NCI-H69 (cell line): ENCODE measurements around the gene BACE2.

Source experiments
- DNase-seq: peaks from one replicate; lab custom pipeline; 2025; lab: John Stamatoyannopoulos, UW

BACE2 gene

DNA sequence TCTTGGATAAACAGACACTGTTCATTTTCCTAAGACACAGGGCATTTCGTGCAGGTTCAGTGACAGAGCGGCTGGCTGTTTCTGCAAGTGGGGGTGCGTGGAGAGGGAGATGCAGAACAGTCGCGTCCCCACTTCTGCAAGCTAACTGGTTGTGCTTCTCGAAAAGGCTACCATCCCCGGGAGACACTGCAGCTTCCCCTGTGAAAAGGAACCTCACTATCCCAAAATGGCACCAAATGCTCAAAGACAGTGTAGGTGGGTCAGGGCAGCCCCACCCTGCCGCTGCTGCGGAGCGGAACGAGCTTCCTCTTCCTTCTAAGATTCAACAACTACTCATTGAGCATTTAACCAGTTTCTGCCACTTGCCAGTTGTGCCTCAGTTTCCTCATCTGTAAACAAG, 19.2 kb upstream of the BACE2 start:
- no peak for DNase-seq

DNA sequence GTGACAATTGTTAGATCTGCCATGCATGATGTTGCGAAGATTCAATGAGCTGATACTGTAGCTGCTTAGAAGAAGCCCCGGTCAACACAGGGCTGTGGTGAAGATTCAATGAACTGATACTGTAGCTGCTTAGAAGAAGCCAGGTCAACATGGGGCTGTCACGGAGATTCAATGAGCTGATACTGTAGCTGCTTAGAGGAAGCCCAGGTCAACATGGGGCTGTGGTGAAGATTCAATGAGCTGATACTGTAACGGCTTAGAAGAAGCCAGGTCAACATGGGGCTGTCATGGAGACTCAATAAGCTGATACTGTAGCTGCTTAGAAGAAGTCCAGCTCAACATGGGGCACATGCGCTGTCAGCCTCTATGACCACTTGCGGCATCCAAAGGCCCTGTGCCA, 18.8 kb upstream of the BACE2 start:
- no peak for DNase-seq

DNA sequence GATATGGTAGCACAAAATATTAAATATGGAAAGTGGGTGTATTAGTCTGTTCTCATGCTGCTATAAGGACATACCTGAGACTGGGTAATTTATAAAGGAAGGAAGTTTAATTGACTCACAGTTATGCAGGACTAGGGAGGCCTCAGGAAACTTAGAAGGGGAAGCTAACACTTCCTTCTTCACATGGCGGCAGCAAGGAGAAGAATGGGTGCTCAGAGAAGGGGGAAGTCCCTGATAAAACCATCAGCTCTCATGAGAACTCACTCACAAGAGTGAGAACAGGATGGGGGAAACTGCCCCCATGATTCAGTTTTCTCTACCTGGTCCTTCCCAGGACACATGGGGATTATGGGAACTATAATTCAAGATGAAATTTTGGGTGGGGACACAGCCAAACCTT, 15.8 kb upstream of the BACE2 start:
- DNase-seq, result no peak

DNA sequence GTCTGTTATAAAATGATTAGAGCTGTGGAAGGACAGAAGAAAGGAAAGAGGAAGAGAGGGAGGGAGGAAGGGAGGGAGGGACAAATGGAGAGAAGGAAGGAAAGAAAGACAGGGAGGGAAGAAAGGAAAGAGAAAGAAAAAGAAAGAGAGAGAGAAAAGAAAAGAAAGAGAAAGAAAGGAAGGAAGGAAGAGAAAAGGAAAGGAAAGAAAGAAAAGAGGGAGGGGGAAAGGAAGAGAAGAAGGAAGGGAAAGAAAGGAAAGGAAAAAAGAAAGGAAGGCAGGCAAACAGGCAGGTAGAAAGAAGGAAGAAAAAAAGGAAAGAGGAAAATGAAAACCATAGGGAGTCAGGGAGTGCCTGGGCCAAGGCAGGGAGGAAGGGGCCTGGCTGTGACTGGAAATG, 14.5 kb upstream of the BACE2 start:
- DNase-seq, result no peak

DNA sequence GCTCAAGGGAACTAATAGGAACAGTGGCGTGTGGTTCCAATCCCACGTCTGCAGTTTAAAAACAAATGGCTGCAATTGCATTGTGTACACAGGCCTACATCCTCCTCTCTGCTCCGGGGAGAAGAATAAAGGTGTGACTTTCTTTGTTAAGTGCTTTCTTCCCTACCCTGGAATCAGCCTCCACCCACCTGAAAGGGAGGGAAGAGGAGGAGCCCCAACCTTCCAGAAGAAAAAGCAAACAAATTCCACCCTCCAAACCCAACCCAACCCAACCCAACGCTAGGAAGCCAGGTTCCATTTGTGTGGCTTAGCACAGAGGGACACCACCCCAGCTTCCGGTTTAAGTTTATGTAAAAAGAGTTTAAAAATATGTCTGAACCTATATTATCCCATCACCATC, 11.8 kb upstream of the BACE2 start:
- peak; percentile 32 for DNase-seq

DNA sequence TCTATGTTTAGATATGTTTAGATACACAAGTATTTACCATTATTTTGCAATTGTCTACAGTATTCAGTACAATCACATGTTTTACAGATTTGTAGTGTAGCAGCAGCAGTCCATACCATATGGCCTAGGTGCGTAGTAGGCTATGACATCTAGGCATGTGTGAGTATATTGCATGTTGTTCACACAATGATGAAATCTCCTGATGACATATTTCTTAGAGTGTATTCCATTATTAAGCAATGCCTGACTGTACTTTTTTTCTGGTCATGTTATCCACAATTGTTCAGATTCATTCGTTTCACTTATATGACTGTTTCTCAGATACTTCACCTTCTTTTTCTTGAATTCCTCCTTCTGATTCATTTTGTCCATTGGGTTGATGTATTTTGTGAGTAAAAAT, 9.9 kb upstream of the BACE2 start:
- DNase-seq, result no peak

DNA sequence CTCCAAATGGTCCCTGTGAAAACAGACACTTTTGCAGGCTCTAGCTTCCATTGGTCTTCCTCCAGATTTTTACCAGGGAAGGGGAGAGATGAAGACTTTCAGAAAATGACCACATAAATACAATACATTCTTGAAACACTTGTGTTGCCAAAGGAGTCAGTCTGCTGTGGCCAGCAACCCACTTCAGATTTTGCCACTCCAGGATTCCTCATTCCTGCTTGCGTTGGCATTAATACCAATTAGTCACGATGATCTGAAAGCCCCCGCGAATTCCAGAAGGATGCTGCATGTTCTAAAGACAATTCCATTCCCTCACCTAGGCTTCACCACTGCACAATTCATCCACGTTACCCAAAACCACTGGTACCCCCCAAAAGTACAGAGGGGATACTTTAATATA, 7.9 kb upstream of the BACE2 start:
- no peak for DNase-seq

DNA sequence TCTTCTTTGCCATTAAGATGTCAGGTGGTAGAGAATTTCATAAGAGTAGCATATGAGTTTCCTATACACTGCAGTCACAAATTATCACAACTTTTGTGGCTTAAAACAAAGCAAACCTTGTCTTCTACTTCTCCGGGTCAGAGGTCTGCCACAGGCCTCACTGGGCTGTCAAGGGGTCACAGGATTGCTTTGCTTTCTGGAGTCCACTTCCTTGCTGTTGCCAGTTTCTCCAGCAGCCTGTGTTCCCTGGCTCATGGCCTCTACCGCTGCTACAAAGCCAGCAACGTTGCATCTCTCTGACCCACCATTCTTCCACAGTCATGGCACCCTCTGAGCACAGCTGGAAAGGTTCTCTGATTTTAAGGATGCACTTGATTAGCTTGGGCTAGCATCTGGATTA, 6.5 kb upstream of the BACE2 start:
- no peak for DNase-seq

DNA sequence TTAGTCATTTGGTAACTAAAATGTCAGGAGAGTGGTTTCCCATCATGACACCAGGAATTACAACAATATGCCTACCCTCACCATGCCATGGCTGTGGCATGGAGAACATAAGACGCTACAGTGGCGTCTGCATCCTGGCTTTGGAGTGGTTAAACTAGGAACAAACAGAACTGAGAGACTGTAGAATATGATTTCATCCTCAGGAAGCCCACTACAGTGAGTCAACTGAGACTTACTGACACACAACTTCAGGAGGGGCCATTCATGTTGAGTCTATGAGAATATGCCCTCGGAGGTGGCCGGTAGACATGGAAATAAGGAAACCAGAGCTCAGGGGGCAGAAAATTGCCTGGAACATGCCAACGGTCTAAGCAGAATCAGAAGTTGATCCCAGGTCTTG, 5.9 kb upstream of the BACE2 start:
- no peak for DNase-seq

DNA sequence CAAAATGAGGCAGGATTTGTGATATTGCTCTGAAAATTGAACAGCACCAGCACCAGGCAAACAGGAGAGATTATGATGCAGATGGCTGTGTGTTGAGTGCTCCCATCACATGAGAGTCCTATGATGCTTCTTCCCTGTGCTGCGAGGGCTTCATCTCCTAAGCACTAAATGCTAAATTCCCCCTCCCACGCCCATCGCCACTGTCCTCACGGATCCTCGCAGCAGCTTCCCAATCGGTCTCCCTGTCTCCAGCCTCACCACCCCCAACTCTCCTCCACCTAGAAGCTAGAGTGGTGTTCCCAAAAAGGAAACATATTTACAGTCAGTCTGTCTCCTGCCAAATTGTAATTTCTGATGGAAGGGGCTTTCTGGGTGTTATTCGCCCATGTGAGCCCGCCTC, 4.9 kb upstream of the BACE2 start:
- no peak for DNase-seq

DNA sequence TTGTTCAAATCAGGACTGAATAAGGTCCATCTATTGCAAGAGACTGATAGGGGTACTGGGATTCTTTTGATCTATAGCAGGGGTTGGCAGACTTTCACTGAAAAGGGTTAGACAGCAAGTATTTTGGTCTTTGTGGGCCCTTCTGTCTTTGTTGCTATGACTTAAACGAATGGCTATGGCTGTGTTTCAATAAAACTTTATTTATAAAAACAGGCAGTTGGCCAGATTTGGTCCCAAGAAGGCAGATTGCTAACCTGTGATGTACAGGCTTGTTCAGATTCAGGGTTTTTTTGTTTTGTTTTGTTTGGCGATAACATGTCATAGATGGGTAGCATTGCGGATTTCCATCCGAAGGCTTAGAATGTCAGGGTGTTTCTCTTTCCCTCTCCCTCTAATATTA, 3.9 kb upstream of the BACE2 start:
- DNase-seq, result no peak

DNA sequence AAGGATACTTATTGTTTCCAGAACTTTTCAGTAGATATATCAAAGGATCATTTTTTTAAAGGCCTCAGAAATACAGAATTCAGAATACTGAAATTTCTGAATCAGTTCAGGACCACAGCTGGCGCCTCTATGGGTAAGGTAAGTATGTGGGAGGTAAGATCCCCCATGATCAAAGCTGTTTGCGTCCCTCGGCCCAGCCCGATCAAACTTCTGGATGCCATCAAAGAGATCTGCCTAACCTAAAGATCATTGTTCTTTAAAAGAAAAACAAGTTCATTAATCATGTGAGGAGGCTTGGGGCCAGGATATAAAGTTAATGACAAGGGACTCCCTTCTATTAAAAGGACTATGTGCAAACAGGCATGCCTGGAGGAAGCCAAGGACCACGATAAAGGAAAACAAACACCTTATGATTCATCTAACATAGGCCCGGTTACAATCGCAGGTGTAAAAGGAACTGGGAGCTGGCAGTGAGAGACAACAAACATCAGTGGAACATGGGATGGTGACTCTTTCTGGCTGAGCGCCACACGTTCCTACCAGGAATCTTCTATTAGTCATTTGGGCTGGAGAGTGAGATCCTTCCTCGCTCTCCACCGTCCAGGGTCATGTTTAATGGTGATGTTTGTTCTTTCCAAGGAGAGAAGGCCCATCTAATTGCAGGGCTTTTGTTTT, 2.8 kb upstream of the BACE2 start:
- DNase-seq, result peak; percentile 79

DNA sequence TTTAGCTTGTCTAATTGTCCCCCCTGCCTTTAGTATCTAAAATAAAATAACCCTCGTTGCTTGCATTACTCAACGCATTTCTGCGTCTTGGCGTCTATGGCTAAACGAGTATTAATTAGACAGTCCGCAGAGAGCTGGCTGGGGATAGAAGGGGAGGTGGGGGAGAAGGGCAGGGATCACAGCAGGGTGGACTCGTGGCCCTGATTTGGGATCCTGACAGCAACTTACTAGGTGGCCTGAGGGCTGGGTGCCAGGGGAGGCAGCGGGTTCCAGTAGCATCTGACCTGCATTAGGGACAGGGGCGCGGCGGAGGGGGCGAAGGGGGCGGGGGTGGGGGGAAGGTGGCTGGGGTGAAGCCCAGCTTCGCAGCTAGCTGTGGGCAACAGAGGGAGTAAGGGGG, 1.1 kb upstream of the BACE2 start:
- peak; percentile 55 for DNase-seq

DNA sequence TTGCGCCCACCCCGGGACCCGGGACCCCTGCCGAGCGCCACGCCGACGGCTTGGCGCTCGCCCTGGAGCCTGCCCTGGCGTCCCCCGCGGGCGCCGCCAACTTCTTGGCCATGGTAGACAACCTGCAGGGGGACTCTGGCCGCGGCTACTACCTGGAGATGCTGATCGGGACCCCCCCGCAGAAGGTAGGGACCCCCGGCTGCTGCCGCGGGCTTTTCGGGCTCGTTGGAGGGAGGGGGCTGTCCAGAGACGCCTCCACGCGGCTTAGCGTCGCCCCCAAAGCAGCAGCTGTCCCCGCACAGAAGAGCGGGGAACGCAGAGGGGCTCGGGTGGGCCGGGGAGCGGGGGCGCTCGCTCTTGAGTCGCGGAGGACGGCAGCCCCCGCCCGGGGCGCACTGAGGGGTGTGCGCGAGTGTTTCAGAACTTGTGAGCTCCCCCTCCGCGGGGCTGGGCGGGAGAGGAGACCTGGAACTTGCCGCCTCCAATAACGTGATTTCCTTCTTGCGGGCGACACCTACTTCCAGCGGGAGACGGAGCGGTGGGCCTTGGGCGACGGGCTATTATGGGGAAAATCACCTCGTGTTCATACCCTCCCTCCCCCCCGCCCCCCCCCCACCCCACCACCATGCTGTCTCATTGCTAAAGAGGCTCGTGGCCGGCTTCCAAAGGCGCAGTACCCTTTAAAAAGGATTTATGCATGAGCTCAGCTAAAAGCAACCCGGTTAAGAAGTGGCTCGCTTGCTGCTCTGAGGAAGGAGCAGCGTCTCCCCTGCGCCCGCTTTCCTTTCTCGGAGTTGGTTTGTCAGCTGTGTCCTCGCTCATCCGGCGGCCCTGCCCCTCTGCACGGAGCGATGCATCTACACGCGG, 664 bp downstream of the BACE2 start:
- peak; percentile 84 for DNase-seq

DNA sequence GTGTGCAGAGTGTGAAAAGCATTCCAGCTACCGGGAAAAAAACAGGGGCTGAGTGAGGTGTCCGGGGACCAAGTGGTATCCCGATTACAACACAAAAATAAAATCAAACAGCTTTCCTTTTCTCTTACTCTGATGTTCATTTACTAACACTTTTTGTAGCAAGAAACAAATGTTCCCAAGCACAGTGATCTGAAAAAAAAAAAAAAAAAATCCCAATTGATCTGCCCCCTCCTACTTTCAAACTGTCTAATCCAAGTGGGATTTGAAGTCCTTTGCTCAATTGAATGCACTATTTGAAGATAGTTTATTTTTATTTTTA, 1.3 kb downstream of the BACE2 start:
- no peak for DNase-seq

DNA sequence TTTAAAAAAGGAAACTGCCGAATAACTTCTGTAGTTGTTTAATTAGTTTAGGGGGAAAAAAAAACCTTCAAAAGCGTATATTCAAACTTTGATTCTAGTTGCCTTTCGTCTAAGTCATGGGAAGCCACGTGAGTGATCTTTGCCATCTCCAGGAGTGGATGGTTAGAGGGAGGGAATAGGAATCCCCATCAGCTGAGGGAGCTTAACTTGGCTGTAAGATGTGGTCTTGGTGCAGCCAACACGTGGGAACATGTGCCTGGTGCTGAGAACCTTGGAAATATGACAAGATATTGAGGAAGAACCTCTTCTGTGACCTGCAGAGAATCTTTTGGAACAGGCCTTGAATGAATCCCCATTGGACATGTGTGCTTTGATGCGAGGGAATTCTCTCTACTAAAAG, 1.7 kb downstream of the BACE2 start:
- DNase-seq, result no peak

DNA sequence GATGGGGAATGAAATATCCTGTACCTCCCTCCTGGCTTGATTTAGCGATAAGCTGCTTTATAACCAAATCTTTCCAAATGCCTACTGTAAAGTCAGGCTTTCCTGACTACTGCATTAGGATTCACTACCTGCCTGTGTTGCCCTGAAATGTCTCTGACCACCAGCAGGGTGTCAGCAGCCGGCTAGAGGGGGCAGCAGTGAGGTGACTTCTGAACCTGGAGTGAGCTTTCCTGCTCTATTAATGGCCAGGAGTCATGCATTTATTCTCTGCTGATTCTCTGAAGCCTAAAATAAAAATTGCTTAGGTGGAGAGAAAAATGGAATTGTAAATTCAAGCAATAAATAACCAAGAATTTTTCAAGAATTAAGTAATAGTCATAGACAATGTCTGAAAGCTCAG, 2.5 kb downstream of the BACE2 start:
- DNase-seq, result peak; percentile 61

DNA sequence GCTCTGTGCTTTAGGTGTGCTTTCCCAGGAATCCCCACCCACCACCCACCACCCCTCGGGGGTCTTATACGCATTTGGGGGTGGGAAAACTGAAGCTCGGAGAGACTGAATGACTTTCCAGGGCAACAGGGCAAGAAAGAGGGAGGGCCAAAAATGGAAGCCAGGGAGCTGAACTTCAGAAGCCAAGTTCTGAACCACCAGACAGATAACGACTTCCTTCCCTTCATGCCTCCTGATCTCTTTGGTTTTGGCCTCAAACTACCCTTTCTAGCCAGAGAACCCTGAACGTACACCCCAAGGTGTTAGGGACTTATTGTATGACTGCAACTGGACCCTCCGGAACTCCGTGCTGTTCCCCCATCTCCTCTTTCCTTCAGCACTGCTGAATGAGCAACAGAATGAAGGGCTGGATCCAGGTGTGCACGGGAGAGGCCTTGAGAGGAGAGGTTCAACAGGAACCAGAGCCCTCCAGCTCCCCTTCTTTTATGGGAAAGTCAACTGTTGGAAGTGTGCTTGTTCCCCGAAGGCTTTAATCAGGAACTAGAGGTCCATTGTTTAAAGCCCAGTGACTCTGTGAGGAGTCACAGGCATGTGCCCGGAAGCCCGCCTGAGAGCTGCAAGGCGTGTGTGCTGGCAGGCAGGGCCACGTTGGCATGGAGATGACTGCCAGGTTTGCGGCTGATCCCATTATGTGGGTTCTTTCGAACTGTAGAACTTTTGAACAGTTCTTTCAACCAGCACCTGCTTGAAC, 3.1 kb downstream of the BACE2 start:
- DNase-seq, result peak; percentile 59

DNA sequence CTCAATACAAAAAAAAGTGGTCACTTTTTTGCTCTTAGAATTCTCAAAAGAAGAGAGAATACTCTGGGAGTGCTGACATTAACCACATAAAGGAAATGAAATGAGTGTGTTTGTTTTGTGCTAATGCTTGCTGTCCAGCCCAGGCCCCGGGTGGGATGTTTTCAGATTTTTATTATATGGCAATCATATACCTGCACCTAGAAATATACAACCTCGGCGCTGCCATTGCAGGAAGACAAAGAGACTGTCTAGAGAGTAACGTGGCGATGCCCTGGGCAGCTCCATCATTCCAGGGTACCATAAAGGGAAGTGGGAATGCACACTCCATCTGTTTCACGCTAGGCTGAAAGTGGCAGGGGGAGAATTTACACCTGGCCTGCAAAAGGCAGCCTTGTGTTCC, 7.1 kb downstream of the BACE2 start:
- peak; percentile 19 for DNase-seq

DNA sequence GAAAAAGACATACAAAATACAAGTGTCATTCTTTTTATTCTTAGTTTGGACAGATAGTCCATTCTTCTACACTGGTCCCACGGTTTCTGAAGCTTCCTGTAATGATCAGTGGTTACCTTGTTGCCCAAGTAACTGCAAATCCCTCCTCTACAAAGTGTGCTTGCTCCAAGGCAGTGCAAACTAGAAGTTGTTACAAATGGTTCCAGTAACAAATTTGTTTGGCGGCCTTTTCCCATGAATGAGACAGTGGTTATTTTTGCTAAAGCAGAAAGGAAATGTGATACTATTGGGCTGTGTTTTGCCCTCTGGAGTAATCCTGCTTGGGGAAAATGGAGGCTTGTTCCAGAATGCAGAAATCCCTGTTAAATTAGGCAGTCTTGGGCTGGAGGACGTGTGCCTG, 8.9 kb downstream of the BACE2 start:
- DNase-seq, result no peak

DNA sequence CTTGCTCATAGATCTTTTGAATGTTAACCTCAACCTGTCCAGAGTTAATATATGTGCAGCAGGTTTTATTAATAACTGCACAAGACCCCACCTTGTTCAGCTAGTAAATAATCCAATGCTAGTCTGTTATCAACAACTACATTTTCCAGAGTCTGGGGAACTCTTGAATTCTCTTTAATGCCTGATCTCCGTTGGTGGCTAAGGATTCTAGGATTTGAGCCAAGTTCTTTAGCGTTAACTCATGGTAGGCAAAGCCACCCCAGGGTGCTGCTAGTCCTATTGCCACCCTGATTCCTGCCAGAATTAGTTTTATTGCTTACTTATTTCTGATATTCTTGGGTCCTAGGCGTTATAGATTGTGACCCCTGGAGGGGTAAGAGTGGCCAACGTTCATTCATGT, 12.8 kb downstream of the BACE2 start:
- no peak for DNase-seq

DNA sequence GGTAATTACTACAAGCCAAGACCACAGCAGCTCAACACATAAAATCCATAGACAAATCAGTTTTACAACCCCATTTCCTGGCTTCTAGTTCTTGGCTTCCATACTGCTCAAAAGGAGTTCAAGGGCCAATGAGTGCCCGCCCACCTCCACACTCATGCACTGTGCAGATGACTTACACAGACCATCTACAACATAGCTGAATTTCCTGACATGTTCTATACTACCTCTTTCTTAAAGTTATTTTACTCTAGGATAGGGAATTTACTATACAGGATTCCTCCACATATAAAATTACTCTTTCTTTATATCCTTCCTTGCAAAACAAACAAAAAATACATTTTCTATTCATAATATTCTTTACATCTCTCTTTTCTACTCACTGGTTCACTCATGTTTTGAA, 14.6 kb downstream of the BACE2 start:
- no peak for DNase-seq

DNA sequence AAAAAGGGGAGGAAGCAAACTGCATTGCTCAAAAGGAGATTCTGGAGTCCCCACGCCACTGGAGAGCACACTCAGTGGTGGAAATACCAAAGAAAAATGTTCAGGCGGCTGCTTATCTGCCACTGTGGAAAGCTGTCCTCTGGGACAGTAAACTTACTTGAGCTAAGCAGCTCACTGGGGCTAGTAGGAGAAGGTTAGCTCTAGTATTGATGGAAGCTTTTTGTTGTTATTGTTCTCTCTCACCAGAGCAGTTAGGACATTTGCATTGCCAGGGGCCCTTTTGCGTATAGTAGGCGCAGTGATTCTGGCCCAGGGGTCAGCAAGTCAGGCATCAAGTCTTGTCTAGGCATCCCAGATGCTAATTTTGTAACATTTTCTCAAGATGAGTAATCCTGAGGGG, 15.6 kb downstream of the BACE2 start:
- no peak for DNase-seq
